GM21423 (cell line): ENCODE results near the gene TPI1.
"Not testable (repeated sequence)": the region's sequence is repeated elsewhere in the genome, so short reads cannot be mapped to it uniquely, and the experiment has no call there.

Source experiments
- ATAC-seq: cut with Tn5 transposase; IDR thresholded peaks from one replicate; pipeline ENCODE4 v1.9.1; 2021; ENCODE audit warnings: mild to moderate bottlenecking, moderate library complexity; ENCODE audit not compliant: unreplicated experiment

TPI1 gene

GRCh38 chr12:6846316-6846869 lies 20.9 kb upstream of the TPI1 start:
- ATAC-seq = no peak

DNA sequence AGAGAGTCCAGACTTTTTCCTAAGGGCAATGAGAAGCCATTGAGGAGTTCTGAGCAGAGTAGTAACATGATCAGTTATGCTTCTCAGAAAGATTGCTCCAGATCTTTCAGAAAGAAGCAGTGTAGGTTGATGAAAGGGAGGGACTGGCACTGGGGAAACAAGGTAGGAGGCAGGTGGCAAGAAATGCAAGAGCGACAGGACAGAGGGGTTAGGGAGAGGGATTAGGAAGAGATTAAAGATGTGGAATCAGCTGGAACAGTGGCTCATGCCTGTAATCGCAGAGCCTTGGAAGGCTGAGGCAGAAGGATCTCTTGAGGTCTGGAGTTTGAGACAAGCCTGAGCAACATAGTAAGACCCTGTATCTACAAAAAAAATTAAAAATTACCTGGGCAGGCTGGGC lies 19.7 kb upstream of the TPI1 start:
- ATAC-seq = no peak

- no peak for ATAC-seq
Observed at GRCh38 chr12:6849427-6849826, 17.9 kb upstream of the TPI1 start.

GRCh38 chr12:6849976-6850560 lies 17.3 kb upstream of the TPI1 start:
- ATAC-seq = no peak

GRCh38 chr12:6850796-6851152 lies 16.6 kb upstream of the TPI1 start:
- ATAC-seq = no peak

DNA sequence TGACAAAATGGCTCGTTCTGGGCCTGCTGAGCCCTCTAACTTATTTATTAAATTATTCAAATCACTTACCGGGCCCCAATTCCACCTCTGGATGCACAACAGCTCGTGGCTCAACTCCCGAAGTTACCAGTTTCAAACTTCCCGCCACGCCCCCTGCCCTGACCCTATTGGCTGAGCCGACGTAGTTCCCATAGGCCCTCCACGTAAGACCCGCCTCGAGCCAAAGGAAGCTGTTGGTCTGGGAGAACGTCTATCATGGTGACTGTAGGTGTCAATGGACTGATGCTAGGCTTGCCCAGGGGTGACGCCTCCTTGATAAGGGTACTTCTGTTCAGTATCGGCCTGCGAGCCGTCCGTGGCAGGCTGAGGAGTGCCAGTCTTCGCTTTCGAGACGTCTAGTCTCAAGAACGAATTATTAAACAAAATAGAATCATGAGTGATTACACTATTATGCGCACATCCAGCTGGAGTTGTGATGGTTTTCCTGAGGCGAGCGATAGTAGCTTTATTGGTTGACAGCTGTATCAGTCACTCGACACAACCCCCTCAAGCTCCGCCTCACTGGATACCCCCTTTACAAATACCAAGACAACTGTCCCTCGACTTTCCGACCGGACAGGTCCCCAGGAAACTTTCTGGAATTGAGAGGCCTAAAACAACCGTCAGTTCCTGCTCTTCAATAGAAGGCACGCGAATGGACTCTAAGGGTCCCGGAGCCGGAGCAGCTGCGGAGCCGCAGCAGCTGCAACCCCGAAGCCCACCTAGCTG lies 16.0 kb upstream of the TPI1 start, which contains the start of gene CDCA3:
CDCA3 (minus strand) TSS at position 134 of the 768 bp plus-strand sequence. CDS start 334 bp downstream, outside the sequence.
- peak; percentile 42 for ATAC-seq

GRCh38 chr12:6851921-6852650 lies 15.2 kb upstream of the TPI1 start, which contains the start of gene USP5:
USP5 (plus strand) TSS chr12:6852150; CDS start chr12:6852180, 30 bp downstream.
- ATAC-seq = peak; percentile 72

DNA sequence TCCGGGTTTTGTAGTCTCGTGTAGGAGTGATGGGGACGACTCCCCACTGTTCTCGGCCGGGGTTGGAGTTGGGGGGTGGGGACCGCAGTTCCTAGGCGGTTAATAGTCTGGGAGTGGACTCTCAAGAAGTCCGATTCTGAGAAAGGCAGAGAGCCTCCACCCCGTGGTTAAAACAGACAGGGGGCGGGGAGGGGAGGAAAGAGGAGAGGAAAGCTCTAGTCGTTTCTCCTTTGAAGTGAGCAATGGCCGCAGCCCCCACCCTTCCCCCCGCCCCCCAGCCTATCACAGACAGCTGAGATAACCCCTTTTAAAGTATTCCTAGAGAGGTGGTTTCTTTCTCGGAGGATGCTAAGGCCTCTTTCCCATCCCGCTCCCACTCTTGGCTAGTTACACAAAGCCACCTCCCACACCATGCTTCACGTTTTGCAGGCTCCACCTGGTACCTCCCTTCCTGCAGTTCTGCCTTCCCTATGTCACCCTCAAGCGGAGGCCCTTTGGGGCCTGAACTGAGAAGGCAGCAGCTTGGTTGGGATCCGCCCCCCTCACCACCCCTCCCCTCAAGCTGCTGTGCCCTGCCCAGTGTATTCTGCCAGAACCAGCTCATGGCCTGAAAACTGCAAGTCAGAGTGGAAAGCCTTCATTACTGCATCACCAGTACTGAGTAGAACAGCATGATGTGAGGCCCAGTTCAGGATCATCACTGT lies 14.5 kb upstream of the TPI1 start:
- no peak for ATAC-seq

DNA sequence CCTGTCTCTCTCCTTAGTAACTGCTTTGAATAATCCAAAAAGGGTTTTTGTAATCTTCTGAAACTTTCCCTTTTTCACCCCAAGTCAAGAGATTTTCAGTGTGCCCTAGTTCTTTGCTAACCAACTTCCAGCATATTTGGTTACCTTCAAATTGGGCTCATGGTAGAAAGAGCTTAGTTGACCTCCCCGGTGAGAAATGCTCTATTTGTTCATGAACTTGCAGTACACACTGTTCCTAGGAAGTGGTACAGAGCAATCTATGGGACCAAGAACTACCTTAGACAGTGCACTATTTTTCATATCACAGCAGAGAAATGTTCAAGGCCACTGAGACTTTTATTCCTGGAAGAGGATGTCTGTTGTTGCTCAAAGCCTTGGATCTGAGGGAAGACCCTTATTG lies 13.7 kb upstream of the TPI1 start:
- ATAC-seq = no peak

- no peak for ATAC-seq
Observed at GRCh38 chr12:6854036-6854435, 13.3 kb upstream of the TPI1 start.

DNA sequence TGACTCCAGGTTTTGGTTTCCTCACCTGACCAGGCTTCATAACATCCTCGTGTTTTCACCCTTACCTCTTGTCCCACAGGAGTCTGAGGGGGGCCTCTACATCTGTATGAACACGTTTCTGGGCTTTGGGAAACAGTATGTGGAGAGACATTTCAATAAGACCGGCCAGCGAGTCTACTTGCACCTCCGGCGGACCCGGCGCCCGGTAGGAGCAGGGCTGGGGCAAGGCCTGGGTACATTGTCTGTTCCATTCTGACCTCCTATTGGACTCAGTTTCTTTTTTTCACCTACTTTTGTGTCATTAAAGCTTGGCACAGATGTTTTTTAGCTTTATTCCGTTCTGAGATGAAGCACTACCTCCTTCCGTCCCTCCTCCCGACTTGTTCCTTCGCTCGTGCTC lies 12.0 kb upstream of the TPI1 start:
- no peak for ATAC-seq

DNA sequence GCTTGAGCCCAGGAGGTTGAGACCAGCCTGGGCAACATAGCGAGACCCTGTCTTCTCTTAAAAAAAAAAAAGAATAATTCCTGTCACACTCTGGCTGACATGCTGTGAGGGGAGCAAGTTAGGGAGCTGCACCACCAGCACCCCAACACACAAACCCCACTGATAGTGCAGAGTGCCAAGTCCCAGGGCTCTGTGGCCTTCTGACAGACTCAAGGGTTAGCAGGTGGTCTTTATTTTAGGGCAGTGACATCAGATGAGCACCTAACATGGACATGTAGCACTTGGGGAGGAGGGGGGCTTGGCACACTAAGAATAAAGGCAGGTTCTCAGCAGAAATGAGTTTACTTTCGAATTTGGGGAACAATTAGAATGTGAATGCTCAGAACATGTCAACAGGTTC lies 8.5 kb upstream of the TPI1 start:
- no peak for ATAC-seq

DNA sequence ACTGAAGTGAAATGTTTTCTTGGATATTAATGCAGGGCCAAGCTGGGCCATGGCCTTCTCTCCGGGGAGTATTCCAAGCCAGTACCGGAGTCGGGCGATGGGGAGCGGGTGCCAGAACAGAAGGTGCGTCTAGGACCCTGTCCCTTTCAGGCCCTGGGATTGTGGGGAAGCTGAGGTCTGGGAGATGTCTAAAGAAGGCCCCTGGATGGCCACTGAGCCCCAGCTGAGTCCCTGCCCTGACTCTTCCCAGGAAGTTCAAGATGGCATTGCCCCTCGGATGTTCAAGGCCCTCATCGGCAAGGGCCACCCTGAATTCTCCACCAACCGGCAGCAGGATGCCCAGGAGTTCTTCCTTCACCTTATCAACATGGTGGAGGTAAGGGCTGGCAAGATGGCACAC lies 7.2 kb upstream of the TPI1 start:
- ATAC-seq = no peak

- ATAC-seq = no peak
Observed at GRCh38 chr12:6860942-6861341, 6.4 kb upstream of the TPI1 start.

GRCh38 chr12:6861391-6861790 lies 5.9 kb upstream of the TPI1 start:
- ATAC-seq = no peak

- no peak for ATAC-seq
Observed at GRCh38 chr12:6863033-6863432, 4.3 kb upstream of the TPI1 start.

- no peak for ATAC-seq
Observed at GRCh38 chr12:6863586-6864321, 3.6 kb upstream of the TPI1 start.

- not testable (repeated sequence) for ATAC-seq
Observed at GRCh38 chr12:6865307-6865706, 2.0 kb upstream of the TPI1 start.

- ATAC-seq = no peak
Observed at GRCh38 chr12:6866163-6866919, 990 bp upstream of the TPI1 start.
